OCI-LY3 (cell line): ENCODE results near the gene ZNF346.

Experiments
- CTCF ChIP-seq: fragments of 200-600, 300-600 bp; sonication (generic); IDR thresholded peaks from 2 replicates; pipeline ENCODE4 v1.5.1; 2014; ENCODE audit warnings: antibody characterized with exemption, low read length, low read depth
- EZH2phosphoT487 ChIP-seq: fragments of 200-600 bp; shearing (Covaris generic); IDR thresholded peaks from 2 replicates; pipeline ENCODE4 v1.6.1; 2018; ENCODE audit warnings: antibody characterized with exemption, mixed run types, low read depth

GRCh38 chr5:177096162-177097015 is 73.9 kb downstream of the ZNF346 start:
- no peak for TF ChIP-seq CTCF
- TF ChIP-seq EZH2phosphoT487, result no peak
